Measurements from ENCODE around the gene TNS1. TPM values are rescaled to one million over a fixed set of nuclear protein-coding genes. Genes with fewer than 3 reads are reported as not detected.

TNS1 gene
- total and polyA plus RNA-seq, 8 donors: 38.5 to 166 (median 102) TPM

- TF ChIP-seq CTCF (IDR thresholded peaks at IDR 0.05): no peak
- H3K4me3 ChIP-seq: no peak overlapping the region
- intact Hi-C loops (cut with DNase I): no loop called here
- H3K27me3 ChIP-seq: no peaks in the 10 kb centered on the region
- peaks cover 0 to 52% (median 4%) of the 10 kb centered on the region in 3 donors for H3K36me3 ChIP-seq
- H3K9me3 ChIP-seq: no peaks in the 10 kb centered on the region
- H3K27ac ChIP-seq: no peak overlapping the region
- DNase-seq (peak in 3 of 6 donors; percentile 48 to 55 (median 55)), FAIRE-seq (no peak), ATAC-seq (peak; percentile 42 to 76 (median 73))
- 50 to 52% methylated on average over 11 of the region's 11 CpGs for WGBS, 2 donors
- no peaks in the 10 kb centered on the region for H3K4me1 ChIP-seq
Observed at GRCh38 chr2:217858519-217859491, 144.0 kb downstream of the TNS1 start.

- H3K36me3 ChIP-seq: peaks cover 0 to 45% (median 5%) of the 10 kb centered on the region in 3 donors
- H3K27me3 ChIP-seq: no peaks in the 10 kb centered on the region
- H3K4me3 ChIP-seq: no peak overlapping the region
- TF ChIP-seq CTCF (IDR thresholded peaks at IDR 0.05): no peak
- no peaks in the 10 kb centered on the region for H3K9me3 ChIP-seq
- intact Hi-C loops (cut with DNase I): no loop called here
- no peak overlapping the region for H3K27ac ChIP-seq
- no peak for FAIRE-seq
- DNase-seq: peak in 1 of 6 donors; percentile 59
- WGBS, 2 donors: 77 to 80% methylated on average over 20 of the region's 20 CpGs
- no peak for ATAC-seq
- H3K4me1 ChIP-seq: no peaks in the 10 kb centered on the region
Observed at GRCh38 chr2:217857624-217858506, 144.9 kb downstream of the TNS1 start.

GRCh38 chr2:217856871-217857270 lies 145.9 kb downstream of the TNS1 start:
- Histone ChIP-seq H3K36me3 (peaks cover 0 to 36% (median 2%) of the 10 kb centered on the region in 3 donors), H3K27ac (no peak overlapping the region), H3K4me1 (no peaks in the 10 kb centered on the region), H3K4me3 (no peak overlapping the region), H3K9me3 (no peaks in the 10 kb centered on the region), H3K27me3 (no peaks in the 10 kb centered on the region)
- intact Hi-C loops (cut with DNase I): no loop called here
- no peak for FAIRE-seq
- DNase-seq: no peak
- whole genome bisulfite sequencing, 2 donors: 32 to 35% methylated on average over 4 of the region's 4 CpGs
- no peak for TF ChIP-seq CTCF (IDR thresholded peaks at IDR 0.05)
- ATAC-seq: peak in 2 of 4 donors; percentile 22

- no peak for ATAC-seq
- intact Hi-C loops (cut with DNase I): no loop called here
- Histone ChIP-seq H3K4me1 (peaks cover 0 to 3% (median 0%) of the 10 kb centered on the region in 3 donors), H3K27me3 (no peaks in the 10 kb centered on the region), H3K4me3 (no peak overlapping the region), H3K27ac (no peak overlapping the region), H3K36me3 (peaks cover 0 to 36% (median 2%) of the 10 kb centered on the region in 3 donors), H3K9me3 (no peaks in the 10 kb centered on the region)
- 94% methylated on average over 6 of the region's 6 CpGs for WGBS, 2 donors
- FAIRE-seq: no peak
- TF ChIP-seq CTCF (IDR thresholded peaks at IDR 0.05): no peak
- DNase-seq: peak in 1 of 6 donors; percentile 26
Observed at GRCh38 chr2:217856159-217856558, 146.6 kb downstream of the TNS1 start.

Data from pancreas (tissue), 10 donors.